GM12892 (cell line): ENCODE data around the gene MMP11.

Experiments
- DNase-seq: peaks from one replicate; pipeline ENCODE4 v3.0.0; 2011; ENCODE audit not compliant: insufficient read length
- FAIRE-seq: peaks from 2 replicates; lab custom pipeline; 2011; peaks lifted over from hg19 to GRCh38; lab: Jason Lieb, UNC
- POLR2A ChIP-seq: IDR thresholded peaks from 2 replicates; pipeline ENCODE4 v1.6.1; 2011; ENCODE audit warnings: low read depth, low read length, control low read depth
- POLR2AphosphoS5 ChIP-seq: IDR thresholded peaks from 2 replicates; pipeline ENCODE4 v1.6.1; 2011; ENCODE audit warnings: low read depth, low read length, control low read depth
- TAF1 ChIP-seq: IDR thresholded peaks from 2 replicates; pipeline ENCODE4 v1.6.1; 2011; ENCODE audit warnings: low read depth, mild to moderate bottlenecking, control low read depth, low read length, borderline replicate concordance

Gene MMP11

DNA sequence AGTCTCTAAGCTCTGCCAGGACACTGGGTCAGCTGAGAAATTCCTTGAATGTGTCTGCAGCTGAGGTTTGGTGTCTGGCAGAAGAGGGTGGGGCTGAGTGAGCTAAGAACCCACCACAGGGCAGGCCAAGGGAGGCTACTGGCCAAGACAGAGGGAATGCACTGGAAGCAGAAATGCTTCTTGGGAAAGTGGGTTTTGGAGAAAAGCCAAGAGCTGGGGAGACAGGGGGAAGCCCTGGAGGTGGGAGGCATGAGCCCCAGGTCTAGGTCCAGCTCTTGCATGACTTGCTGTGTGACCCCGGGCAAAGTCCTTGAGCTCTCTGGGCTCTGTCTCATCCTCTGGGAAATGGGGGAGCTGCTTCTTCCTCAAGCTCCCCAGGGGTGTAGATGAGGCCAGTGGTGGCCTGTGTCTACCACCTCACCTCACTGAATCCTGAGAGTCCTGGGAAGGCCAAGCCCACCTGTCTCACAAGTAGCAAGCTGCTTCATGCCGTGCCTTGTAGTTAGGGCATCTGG lies 2.3 kb downstream of the MMP11 start:
- FAIRE-seq: no peak
- TF ChIP-seq POLR2AphosphoS5 (no peak), POLR2A (no peak), TAF1 (no peak)
- no peak for DNase-seq

DNA sequence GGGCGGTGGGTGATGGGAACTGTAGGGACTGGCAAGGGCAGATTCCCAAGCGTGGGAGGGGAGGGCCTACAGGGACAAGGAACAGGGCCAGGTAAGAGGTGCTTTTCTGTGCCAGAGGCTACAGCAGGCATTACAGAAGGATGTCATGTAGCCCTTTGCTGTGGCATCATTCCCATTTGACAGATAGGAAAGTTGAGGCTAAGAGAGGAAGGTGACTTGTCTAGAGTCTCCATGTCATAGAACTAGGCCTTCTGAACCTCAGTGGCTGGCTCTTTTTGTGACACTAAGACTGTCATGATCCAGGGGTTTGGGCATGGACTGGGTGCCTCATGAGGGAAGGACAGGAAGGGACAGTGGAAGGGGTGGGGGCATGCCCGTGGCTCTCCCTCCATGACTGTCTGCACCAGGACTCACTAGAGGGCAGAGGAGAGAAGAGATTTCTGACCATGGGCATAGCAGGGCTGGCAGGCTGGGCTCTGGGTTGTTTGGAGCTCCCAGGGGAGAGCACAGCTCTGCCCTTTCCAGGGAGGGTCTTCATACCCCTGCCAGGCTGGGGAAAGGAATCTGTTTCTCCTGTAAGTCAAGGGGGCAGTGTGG lies 3.2 kb downstream of the MMP11 start:
- TF ChIP-seq POLR2A: no peak
- no peak for TF ChIP-seq POLR2AphosphoS5
- TF ChIP-seq TAF1: no peak
- FAIRE-seq (no peak), DNase-seq (no peak)

DNA sequence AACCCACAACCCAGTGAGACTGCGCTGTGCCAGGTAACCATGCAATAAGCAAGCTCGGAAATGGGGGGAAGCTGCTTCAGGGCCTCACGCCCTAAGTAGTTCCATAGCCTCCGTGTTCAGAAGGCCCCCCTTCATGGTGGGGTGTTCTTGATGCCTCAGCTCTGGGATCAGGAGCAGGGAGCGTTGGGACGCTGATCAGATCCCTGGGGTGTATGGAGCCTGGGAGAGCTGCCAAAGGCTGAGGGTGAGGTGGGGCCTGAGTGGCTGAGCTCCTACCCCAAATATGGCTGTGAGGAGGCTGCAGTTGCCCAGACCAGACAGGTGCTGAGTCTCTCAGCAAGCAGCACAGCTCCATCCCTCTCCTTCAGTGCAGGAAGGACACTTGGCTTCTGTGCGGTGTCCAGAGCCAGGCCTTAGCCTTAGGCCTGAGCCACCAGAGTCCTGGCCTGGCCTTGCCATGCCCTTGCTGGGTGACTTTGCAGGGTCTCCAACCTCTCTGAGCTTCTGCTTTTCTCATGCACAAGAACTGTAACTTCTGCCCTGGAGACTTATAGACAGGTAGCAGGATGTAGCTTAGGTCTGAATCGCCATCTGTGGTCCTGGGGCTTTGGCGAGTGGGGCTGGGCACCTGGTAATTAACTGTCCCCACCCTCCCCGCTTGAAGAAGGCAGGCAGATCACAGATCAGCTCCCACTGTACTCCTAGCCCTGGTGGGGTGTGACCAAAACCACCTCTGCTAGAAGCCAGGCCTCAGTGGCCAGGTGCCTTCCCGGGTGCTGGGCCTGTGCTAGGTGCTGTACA lies 5.3 kb downstream of the MMP11 start:
- TF ChIP-seq POLR2A (no peak), POLR2AphosphoS5 (no peak), TAF1 (no peak)
- no peak for DNase-seq
- no peak for FAIRE-seq

DNA sequence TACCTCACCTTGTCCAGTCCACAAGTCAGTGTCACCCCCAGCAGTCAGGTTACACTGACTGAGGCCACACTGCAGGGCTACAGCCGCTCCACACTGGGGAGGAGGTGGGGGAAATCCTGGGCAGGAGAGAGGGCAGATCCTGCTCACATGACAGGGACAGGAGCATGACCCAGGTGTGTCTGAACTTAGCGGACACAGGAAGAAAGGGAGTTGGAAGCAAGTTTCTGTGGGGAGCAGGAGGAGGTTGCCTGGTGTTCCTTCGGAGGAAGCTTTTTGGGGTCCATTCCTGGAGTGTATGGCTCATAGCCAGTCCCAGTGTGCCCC lies 5.9 kb downstream of the MMP11 start:
- TF ChIP-seq POLR2AphosphoS5: no peak
- no peak for TF ChIP-seq POLR2A
- no peak for TF ChIP-seq TAF1

DNA sequence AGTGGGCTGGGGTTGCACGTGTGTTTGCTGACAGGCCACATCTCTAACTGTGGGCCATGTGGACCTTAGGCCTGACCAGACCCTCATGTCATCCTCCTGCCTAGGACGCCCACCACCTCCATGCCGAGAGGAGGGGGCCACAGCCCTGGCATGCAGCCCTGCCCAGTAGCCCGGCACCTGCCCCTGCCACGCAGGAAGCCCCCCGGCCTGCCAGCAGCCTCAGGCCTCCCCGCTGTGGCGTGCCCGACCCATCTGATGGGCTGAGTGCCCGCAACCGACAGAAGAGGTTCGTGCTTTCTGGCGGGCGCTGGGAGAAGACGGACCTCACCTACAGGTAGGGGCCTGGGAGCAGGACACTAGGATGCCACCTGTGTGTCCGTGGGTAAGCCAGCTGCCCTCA lies 6.4 kb downstream of the MMP11 start:
- no peak for DNase-seq
- TF ChIP-seq POLR2A: no peak
- TF ChIP-seq POLR2AphosphoS5: no peak
- TF ChIP-seq TAF1: no peak
- no peak for FAIRE-seq

More for the DNA sequence above, 5.9 kb downstream of the MMP11 start:
- no peak for FAIRE-seq
- DNase-seq: no peak

DNA sequence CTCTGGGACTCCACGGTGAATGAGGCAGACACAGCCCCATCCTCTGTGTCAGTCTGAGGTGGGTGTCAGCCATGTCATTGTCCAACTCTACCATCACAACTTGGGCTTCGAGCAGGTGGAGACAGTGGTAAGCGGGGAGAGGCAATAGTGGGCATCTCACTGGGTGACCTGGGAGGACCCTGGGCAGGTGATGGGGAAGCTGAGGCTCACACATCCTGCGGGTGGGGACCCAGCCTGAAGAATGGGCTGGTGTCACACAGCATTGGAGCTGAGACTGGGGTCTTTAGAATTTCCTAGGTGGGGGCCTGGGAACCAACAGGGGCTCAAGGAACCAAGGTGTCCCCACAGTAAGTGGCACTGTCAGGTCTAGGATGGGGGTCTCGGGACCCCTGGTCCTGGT lies 7.1 kb downstream of the MMP11 start:
- no peak for FAIRE-seq
- DNase-seq: no peak
- no peak for TF ChIP-seq POLR2A
- no peak for TF ChIP-seq POLR2AphosphoS5
- no peak for TF ChIP-seq TAF1

DNA sequence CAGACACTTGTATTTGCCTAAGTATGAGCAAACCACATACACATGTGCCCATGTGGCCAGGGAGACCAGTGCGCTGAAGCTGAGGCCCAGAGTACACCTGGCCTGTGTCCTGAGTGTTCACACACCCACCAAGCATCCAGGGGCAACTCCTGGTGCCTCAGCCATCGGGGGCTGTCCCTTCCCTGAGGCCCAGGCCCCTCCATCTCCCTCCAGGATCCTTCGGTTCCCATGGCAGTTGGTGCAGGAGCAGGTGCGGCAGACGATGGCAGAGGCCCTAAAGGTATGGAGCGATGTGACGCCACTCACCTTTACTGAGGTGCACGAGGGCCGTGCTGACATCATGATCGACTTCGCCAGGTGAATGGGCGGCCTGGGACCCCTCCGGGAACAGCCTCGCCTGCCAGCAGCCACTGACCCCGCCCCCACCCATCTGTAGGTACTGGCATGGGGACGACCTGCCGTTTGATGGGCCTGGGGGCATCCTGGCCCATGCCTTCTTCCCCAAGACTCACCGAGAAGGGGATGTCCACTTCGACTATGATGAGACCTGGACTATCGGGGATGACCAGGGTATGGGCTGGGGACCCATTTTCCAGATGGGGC lies 7.6 kb downstream of the MMP11 start:
- DNase-seq: no peak
- TF ChIP-seq POLR2A (no peak), TAF1 (no peak), POLR2AphosphoS5 (no peak)
- no peak for FAIRE-seq

DNA sequence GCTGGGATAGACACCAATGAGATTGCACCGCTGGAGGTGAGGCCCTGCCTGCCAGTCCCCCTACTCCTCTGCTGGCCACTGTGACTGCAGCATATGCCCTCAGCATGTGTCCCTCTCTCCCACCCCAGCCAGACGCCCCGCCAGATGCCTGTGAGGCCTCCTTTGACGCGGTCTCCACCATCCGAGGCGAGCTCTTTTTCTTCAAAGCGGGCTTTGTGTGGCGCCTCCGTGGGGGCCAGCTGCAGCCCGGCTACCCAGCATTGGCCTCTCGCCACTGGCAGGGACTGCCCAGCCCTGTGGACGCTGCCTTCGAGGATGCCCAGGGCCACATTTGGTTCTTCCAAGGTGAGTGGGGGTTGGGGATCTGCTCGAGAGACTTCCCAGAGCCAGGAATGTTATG lies 8.4 kb downstream of the MMP11 start:
- no peak for TF ChIP-seq TAF1
- DNase-seq (no peak), FAIRE-seq (no peak)

DNA sequence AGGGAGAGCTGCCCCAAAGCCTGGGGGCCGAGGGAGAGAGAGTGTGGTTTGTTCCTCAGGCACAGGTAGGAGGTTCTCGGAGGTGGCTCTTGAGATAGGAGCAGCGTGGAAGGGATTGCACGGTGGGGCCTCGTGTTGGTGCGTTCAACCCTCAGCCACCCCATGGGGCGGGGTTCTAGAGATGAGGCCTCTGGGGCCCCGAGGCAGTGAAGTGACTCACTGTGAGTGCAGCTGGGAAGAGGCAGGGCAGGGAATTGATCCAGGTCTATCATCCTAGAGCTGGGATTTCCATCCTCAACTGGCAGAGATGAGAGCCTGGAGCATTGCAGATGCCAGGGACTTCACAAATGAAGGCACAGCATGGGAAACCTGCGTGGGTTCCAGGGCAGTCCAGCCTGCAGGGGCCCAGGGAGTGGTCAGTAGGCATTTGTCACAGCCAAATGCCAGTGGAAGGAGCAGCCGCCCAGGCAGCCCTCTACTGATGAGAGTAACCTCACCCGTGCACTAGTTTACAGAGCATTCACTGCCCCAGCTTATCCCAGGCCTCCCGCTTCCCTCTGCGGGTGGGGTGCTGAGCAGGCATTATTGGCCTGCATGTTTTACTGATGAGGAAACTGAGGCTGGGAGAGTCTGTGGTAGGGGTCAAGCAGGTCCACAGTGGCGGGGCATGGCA lies 9.0 kb downstream of the MMP11 start:
- TF ChIP-seq TAF1 (no peak), POLR2A (no peak), POLR2AphosphoS5 (no peak)
- no peak for FAIRE-seq

DNA sequence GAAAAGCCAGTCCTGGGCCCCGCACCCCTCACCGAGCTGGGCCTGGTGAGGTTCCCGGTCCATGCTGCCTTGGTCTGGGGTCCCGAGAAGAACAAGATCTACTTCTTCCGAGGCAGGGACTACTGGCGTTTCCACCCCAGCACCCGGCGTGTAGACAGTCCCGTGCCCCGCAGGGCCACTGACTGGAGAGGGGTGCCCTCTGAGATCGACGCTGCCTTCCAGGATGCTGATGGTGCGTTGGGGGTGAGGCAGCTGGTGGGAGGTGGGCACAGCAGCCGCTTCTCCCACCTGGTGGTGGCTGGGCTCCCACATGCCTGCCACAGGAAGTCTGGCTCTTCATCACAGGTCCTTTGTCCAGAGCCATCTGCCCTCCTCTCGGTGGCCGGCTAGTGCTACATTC lies 9.6 kb downstream of the MMP11 start:
- FAIRE-seq (no peak), DNase-seq (no peak)
- TF ChIP-seq POLR2AphosphoS5 (no peak), TAF1 (no peak), POLR2A (no peak)

More for the DNA sequence above, 9.0 kb downstream of the MMP11 start:
- no peak for DNase-seq

DNA sequence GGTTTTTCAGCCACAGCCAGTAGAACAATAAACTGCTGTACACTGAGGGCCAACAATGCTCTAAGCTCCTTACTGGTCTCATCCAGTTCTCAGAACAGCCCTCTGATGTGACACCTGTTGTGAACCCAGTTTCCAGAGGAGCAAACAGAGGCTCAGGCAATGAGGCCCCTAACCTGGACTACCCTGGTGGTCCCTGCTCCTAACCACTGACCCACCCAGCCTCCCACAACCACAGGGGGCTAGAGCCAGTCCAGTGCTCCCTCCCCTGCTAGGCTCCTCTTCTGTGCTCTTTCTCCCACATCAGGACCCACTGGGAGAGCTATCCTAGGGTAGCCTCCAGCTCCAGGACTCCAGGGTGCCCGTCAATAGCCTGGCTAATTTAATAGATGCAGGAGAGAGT lies 10.1 kb downstream of the MMP11 start:
- TF ChIP-seq TAF1: no peak
- TF ChIP-seq POLR2A: no peak
- no peak for TF ChIP-seq POLR2AphosphoS5
- no peak for FAIRE-seq
- no peak for DNase-seq
